Spleen (tissue), 7 donors: ENCODE data around the gene NBPF12.
"Not testable (repeated sequence)": the region's sequence is repeated elsewhere in the genome, so short reads cannot be mapped to it uniquely, and the experiment has no call there.

Experiments
- POLR2A ChIP-seq, 3 donors: fragments of 450-650 bp; IDR thresholded peaks; one replicate each; pipeline ENCODE4 v1.5.1; 2017; ENCODE audit warnings: antibody characterized with exemption in 3 of 3, mild to moderate bottlenecking in 1 of 3
- POLR2AphosphoS5 ChIP-seq, 3 donors: sonication (generic); formaldehyde crosslinking; IDR thresholded peaks; one replicate each; pipeline ENCODE4 v1.5.1; 2017; ENCODE audit warnings: antibody characterized with exemption in 3 of 3
- TF ChIP-seq, protein P1 (sequence below), 11 experiments: fragments of 200-600 bp in 7 of 11; fragments of 450-650 bp in 4 of 11; sonication (generic) in 4 of 11; IDR thresholded peaks in 8 of 11; conservative IDR thresholded peaks in 3 of 11; 1 replicate in 7 of 11; 2 replicates in 4 of 11; pipeline versions ENCODE4 v1.4.0 to v1.8.0; 2016 to 2021; ENCODE audit warnings: antibody characterized with exemption in 11 of 11, inconsistent platforms in 4 of 11, mild to moderate bottlenecking in 1 of 11
- donor health status: DM: no; HTN: no; CAD: no; lungs with moderate emphysema.
- donor health status: DM: no; HTN: no; CAD: no.
- donor health status: DM: no; HTN: no; CAD: no.

DNA sequence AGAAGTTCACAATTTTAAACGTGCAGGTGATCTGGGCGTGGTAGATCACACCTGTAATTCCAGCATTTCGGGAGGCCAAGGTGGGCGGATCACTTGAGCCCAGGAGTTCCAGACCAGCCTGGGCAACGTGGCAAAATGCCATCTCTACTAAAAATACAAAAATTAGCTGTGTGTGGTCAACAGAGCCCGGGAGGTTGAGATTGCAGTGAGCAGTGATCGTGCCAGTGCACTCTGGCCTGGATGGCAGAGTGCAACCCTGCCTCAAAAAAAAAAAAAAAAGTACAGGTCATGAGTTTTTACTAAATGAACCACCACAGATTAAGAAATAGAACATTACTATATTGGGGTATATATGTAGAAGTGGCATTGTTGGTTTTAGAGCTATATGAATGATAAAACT, 2.2 kb downstream of the NBPF12 start:
- TF ChIP-seq, protein P1, sequence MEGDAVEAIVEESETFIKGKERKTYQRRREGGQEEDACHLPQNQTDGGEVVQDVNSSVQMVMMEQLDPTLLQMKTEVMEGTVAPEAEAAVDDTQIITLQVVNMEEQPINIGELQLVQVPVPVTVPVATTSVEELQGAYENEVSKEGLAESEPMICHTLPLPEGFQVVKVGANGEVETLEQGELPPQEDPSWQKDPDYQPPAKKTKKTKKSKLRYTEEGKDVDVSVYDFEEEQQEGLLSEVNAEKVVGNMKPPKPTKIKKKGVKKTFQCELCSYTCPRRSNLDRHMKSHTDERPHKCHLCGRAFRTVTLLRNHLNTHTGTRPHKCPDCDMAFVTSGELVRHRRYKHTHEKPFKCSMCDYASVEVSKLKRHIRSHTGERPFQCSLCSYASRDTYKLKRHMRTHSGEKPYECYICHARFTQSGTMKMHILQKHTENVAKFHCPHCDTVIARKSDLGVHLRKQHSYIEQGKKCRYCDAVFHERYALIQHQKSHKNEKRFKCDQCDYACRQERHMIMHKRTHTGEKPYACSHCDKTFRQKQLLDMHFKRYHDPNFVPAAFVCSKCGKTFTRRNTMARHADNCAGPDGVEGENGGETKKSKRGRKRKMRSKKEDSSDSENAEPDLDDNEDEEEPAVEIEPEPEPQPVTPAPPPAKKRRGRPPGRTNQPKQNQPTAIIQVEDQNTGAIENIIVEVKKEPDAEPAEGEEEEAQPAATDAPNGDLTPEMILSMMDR (IDR thresholded peaks at IDR 0.05 in 8 of 11, conservative IDR thresholded peaks at IDR 0.05 in 3 of 11) = not testable (repeated sequence)
- TF ChIP-seq POLR2A, POLR2AphosphoS5 (IDR thresholded peaks at IDR 0.05): not testable (repeated sequence)
